HK-2 (cell line): Measurements from ENCODE around the gene SMOC2.
A peak's percentile ranks its signal among the peaks of the same experiment; 100 is the strongest.

Experiments
- DNase-seq: peaks from one replicate; pipeline ENCODE4 v3.0.0-alpha.2; 2018; ENCODE audit not compliant: unreplicated experiment

The SMOC2 gene

DNA sequence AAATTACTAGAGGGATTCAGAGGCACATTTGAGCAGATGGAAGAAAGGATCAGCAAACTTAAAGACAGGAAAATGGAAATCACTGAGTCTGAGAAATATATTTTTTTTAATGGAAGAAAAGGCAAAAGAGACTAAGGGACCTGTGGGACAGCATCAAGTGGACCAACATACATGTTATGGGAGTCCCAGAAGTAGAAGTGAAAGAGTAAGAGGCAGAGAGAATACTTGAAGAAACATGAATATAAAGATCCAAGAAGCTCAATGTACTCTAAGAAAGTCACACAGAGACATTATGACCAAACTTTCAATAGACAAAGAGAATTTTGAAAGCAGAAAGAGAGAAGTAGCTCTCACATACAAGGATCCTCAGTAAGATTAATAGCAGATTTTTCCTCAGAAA, 39.5 kb downstream of the SMOC2 start:
- no peak for DNase-seq

DNA sequence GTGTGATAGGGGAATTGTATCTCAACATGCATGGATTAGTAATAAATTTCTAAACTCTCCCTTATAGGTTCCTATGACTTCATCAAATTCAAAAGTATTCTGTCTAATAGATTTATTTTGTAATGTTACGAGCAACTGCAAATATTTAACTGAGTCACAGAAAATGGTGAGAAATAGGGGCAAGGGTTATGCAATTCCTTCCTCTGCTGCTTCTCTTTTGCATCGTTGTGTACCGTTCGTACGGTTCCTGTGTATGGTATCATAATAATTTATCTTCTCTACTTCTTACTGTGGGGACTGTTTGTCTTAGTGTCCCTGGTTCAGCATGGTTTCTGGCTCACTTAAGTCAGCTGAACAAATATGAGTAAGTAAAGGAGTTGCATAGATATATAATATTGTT, 44.8 kb downstream of the SMOC2 start:
- DNase-seq: no peak

DNA sequence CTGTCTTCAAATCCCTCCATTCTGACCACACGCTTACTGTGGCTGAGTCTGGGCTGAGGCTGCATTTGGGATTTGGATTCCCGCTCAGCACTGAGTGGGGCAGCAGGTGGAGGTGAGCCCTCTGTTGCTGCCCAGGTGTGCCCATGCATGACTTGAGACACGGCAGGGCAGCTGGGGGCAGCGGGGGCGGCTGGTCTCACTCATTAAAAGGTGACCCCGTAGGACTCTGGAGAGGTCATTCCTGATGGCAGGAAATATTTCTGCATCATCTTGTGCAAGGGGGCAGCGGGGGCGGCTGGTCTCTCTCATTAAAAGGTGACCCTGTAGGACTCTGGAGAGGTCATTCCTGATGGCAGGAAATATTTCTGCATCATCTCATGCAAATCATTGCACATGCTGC, 49.8 kb downstream of the SMOC2 start:
- no peak for DNase-seq

DNA sequence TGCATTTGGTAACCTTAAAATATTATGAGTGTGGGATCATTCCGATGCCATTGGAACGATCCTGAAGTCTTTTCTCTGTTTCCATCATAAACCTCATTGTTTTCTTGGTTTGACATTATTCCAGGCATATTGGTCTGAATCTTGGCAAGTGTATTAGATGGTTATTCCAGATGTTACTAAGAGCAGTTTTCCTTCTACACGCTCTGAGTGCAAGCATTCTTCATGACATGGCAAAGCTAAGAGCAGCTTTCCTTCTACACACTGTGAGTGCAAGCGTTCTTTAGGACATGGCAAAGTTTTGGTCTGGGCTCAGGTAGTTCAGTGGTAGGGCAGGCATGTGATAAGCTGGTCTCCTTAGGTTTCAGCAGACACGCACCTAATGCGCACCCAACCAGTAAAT, 53.0 kb downstream of the SMOC2 start:
- DNase-seq: no peak

DNA sequence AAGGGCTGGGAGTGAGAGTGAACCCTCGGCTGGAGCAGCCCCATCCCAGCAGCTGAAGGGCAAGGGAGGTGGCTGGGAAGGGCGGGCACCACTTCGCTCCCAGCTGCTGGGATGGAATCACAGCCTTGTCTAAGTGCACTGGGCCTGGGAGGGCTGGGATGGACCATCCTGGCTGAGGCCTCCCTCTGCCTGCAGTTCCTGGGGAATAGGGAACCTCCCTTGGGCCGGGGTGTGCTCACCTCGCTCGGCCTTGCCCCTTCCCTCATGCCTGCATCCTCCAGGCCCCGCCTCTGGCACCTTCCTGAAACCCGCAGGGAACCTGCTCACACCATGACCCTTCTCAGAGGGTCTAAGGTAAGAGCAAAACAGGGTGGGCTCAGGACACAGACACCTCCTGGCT, 53.7 kb downstream of the SMOC2 start:
- no peak for DNase-seq

DNA sequence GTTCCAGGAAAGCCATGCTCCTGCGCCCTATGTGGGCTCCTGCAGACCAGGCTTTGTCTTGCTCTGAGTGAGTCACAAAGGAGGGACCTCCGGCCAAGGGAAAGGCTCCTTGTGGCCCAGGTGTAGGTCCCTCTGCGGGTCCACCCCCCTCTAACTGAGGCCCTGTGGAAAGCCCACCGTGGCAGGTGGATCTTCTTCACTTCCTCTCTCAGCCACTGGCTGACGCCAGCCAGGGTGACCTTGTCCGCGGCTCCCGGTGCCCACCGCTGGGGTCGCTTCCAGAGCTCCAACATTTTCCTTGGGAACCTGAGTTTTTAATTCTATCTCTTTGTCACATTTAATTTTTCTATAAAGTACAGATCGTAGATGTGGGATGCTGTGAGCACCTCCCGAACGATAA, 54.1 kb downstream of the SMOC2 start:
- DNase-seq: no peak

DNA sequence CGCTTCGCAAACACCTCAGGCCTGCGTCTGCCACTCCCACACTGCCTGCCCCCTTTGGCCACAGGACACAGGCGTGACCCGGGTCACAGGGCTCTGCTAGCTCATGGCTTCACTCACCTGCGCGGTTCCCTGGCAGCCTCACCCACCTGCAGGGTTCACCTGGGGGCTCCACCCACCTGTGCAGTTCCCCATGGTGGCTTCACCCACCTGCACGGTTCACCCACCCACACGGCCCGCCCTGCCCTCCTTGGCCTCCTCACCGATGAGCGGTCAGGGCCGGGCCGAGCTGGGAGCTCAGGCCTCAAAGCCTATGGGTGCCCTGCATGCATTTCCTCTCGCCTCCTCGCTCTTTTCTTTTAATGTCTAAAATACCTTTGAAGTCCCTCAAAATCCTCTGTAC, 54.7 kb downstream of the SMOC2 start:
- no peak for DNase-seq

DNA sequence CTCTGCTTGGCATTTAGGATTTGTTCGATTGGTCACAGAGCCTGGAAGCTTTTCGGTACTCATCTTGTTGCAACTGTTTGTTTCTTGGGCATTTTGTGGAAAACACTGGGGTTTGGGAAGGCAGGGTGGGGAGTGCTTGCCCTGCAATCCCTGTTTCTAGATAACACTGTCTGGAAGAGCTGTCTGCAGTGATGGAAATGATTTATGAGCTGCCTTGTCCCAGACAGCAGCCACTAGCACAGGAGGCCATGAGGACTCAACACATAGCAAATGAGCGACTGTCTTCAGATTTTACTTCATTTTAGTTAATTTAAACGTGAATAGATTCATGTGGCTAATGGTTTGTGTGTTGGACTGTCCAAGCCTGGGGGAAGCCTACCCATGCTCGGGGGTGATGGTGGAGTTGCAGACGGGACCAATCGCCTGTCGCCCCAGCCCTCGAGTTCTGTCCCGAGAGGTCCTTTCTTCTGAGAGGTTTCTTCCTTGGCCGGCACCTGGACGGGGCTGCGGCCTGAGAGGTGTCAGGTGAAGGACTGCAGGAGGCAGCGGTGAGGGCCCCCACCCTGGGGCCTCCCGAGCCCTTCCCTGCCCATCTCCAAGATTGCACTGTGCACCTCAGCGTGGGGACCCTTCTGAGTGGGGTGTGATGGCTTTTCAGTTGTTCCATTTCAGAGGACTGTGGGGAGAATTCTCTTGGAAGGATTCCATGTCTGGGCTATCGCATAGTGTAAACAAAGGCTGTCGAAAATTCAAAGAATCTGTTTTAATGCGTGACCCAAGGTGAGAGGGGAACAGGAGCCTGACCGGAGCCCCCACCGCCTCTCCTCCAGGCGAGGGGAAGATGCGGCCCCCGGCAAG, 55.4 kb downstream of the SMOC2 start:
- DNase-seq: no peak

DNA sequence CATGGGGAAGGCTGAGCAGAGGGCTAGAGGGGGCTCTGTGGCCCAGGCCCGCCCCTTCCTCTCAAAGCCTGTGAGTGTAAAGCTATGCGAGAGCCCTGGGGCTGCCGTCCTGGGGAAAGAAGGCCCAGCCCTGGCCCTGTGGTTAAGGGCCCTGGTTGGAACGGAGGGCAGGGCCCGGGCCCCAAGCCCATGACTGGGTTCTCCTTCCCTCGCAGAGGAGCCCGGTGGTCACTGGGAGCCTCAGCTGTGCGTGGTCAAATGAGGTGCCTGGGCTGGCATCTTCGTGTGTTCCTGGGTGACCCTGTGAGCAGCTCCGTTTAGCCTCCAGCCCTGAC, 56.0 kb downstream of the SMOC2 start:
- DNase-seq: no peak

DNA sequence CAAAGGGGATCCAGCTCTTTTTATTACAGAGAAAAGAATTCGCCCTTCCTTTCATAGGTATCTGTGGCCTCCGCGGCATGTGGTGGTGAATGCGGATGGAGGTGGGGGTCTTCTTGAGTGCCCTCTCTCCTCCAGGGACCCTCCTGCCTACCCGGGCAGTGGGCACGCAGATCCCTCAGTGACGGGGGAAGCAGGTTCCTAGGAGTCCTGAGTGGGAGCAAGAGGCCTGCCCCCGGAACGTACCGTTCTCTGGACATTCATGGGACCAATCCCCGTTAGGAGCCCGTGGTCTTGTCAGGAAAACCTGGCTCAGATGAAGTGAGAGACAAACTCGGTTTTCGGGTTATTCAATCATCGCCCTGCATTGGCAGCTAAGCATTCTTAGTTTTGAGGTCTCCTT, 56.4 kb downstream of the SMOC2 start:
- no peak for DNase-seq

DNA sequence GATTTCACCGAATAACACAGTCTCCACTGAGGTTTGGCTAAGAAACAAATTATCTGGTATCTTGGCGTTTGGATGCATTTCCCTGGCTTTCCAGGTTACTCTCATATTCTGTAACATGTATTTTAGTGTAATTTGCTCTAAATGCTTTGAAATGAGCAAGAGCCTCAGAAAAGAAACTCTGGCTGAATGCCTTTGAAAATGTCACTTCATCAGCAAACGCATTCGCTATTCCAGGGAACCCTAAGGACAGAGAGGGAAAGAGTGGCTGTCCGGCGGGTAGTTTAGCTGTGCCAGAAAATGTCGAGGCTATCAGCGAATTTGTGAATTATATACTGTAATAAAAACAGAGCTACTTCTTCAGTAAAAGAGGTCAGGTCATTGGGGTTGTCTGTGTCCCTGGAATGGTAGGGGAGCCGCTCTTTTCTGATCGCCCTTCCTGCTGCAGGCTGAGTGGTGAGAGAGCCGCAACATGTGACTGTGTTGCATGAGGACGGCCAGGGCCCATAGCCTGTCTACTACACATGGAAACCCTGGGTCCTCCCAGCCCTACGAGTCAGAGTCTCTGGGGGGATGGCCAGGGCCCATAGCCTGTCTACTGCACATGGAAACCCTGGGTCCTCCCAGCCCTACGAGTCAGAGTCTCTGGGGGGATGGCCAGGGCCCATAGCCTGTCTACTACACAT, 57.3 kb downstream of the SMOC2 start:
- DNase-seq: no peak

DNA sequence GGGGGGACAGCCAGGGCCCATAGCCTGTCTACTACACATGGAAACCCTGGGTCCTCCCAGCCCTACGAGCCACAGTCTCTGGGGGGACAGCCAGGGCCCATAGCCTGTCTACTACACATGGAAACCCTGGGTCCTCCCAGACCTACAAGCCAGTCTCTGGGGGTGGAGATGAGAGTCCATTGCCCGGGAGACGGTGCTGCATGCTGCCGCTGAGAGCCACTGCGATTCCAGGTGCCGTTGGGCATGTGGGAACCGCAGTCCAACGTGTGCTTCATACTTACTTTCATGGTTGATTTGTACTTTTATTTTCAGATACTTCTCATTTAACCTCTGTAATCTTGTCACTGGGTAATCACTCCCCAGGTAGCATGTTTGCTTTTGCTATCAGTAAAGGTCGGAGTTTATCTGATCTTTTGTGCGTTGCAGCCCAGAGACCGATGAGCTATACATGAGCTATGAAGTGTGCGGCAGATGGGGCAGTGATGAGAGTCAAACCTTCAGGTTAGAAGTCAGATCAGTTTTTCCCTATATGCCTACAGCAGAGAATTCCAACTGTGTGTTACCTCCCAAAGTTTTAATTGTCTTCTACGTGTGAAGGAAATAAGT, 58.2 kb downstream of the SMOC2 start:
- no peak for DNase-seq

DNA sequence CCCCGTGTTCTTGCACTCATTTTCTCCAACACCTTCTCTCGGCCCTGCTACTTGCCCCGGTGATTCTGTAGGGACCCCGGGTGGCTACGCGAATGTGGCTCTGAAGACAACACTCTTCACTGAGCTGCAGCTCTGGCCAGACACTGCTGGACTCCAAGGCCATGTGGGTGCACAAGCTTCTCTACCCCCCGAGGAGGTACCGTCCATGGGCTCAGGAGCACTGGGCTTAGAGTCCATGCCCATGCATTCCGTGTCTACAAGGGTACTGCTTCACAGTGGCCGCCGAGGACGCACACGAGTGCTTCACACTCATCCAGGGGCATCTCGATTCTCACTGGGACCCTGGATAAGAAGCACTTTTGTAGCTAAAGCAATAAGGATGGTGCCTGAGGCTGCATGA, 59.5 kb downstream of the SMOC2 start:
- DNase-seq: no peak

DNA sequence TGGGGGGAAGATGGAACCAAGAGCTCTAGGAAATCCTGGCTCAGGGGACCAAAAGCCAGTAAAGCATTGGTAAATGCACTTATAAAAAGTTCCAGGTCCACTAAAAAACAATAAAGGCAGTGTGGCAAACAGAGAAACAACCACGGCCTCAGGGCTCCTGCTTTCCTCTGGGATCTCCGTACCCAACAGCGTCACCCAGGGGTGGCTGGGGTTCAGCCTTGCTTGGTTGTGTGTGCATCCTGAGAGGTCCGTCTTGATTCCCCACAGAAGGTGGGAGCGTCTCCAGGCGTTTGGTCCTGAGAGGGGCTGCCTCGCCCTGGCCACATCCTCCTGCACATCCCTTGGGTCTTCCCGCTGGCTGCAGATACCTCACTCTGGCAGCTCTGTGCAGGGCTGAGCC, 60.6 kb downstream of the SMOC2 start:
- no peak for DNase-seq

DNA sequence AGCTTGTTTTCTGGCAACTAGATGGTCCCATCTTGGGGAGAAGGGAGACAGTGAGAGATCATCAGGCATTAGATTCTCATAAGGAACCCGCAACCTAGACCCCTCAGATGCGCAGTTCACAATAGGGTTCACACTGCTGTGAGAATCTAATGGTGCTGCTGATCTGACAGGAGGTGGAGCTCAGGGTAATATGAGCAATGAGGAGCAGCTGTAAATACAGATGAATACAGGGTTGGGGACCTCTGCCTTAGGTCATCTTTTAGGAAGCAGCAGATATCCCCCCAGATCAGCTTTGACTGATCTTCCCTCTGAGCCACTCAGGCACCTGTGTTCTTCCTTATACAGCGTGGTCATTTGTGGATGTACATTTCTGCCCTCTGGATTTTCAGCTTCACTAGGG, 63.4 kb downstream of the SMOC2 start:
- DNase-seq: no peak

DNA sequence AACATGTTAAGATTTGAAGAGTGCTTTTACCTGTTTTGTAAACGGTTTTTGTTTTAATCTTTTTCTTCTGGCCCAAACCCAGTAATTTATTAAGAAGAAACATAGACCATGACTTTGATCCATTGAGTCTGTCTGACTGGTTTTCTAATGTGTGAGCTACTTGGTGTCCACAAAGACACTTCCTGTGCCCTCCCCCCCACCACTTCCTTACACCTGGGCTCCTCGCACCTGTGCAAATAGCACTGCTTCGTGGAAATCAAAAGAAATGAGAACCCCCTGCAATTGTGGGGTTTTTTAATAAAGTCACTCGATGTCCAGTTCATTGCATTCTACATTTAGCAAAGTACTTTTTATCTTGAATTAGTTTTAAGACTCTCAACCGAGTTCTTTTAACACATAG, 65.5 kb downstream of the SMOC2 start:
- no peak for DNase-seq

DNA sequence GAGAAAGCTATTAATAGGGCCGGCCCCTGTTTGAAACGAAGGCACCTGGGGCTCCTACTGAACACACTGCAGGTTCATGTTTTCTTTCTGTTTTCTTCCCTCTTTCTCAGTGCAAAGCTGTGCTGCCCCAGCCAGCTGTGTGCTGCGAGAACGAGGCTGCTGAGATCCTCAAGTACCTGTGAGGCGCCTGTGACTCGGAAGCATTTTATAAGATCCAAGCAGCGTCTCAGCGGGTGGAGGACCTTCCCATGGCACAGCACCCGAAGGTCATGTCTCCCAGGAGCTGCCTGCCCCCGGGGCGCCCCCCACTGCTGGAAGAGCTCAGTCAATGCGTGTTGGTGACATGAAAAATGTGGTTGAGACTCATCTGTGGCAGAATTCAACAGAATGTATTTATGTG, 66.3 kb downstream of the SMOC2 start:
- no peak for DNase-seq

DNA sequence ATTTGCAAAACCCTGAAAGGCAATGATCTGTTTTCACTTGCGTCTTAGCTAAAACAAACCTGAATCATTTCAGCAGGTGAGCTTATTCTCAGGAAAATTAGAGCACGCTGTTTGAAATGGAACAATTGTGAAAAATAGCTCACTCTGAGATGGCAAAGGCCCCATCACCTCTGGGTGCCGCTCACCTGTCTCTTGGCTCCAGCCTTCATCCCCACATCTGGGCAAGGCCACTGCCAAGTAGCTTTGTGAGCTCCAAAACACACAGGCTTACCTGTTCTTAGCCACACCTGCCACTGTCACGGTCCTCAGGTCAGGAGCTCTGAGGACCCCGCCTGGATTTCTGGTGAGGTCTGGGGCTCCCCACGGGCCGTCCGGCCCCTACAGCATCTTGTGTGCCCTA, 66.7 kb downstream of the SMOC2 start:
- DNase-seq: no peak

DNA sequence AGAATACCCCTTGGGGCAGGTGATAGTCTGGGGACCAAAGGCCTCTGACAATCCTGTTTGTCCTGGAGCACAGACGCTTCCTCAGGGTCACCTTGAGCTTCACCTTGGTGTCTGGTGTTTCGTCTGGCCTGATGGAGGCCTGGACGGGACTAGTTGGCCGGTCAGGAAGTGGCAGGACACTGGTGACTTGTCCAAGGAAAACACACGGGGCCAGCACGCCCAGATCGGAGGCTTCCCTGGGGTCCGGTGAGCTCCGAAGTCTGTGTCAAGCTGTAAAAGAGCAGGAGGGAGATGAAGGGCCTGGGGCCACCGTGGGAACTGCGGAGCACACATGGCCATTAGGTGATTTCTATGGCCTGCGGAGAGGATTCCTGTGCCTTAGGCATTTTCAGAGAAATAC, 67.9 kb downstream of the SMOC2 start:
- DNase-seq: no peak

DNA sequence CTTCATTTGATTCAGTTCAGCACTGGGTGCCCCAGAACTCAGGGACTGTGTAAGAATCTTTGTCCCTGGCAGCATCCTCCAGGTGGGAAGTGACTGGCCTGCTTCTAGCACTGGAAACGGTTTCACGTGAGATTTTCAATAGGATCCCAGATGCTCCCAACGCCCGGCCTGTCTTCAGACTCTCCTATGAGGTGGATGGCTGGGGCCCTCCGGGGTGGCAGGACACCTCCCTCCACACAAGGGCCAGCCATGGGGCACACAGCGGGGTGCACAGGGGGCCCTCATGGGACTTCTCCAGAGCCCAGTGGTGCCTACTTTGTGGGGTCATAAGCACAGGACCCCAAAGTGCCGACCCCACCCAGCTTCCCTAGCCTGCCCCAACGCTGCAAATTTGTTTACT, 72.8 kb downstream of the SMOC2 start:
- DNase-seq: no peak

DNA sequence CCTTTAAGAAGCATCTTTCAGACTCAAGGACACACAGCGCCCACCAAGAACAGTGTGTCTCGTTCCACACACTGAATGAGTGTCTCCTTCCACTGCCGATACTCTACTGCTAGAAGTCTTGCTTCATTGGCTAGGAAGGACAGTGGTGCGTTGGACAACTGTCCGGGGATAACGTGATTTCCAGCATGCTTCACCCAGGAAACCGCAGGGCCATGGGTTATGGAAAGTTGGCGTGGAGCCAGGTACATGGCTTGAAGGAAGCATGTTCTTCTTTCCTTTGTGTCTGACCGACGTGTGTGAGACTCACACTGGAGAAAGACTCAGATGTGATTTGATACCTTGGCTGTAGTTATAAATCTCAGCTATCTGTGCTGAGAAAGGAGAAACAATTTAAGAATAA, 73.2 kb downstream of the SMOC2 start:
- DNase-seq: peak; percentile 27

DNA sequence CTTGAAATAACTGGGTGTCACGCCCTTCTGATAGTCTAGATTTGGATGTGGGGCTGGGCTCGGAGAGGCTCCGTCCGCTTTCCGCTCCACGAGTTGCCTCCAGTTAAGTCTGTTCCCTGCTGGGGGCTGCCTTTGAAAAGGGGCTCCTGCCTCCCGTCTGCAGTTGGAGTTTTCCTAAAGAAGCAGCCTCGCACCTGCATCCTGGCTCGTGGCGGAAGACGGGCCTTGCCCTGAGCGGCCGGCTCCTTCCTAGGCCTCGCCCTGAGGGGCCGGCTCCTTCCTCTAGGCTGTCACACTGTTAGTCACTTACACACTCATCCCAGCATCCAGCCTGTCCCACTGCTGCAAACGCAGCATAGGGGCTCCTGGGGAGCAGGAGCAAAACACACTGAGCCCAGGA, 74.4 kb downstream of the SMOC2 start:
- no peak for DNase-seq
